ENCODE data around the gene PRPH. TPM values are rescaled to one million over a fixed set of nuclear protein-coding genes. Genes with fewer than 3 reads are reported as not detected.

Gene PRPH
- total and polyA plus RNA-seq, 4 donors = 0.19 to 2.7 (median 0.67) TPM

GRCh38 chr12:49342066-49342913 lies 47.3 kb downstream of the PRPH start:
- H3K27ac ChIP-seq (ENCODE audit: low read depth in 1 of 2, low read length in 1 of 2) = no peak overlapping the region
- no peak overlapping the region for H3K9ac ChIP-seq (ENCODE audit: insufficient read depth in 1 of 2, low read length in 2 of 2)
- H3K36me3 ChIP-seq (ENCODE audit: control insufficient read depth in 4 of 4, insufficient read depth in 4 of 4, low read length in 4 of 4) = no peaks in the 10 kb centered on the region
- H3K4me1 ChIP-seq (ENCODE audit: control insufficient read depth in 5 of 5, insufficient read depth in 5 of 5, low read length in 5 of 5) = peaks cover 4 to 44% (median 14%) of the 10 kb centered on the region in 5 donors
- no peak overlapping the region for H3K4me3 ChIP-seq
- peak; percentile 81 to 85 (median 85) for DNase-seq
- TF ChIP-seq CTCF (IDR thresholded peaks at IDR 0.05; ENCODE audit: control extremely low read depth, extremely low read depth) = peak; percentile 40
- 2% methylated on average over 57 to 58 of the region's 58 CpGs for WGBS, 2 donors
- peak; percentile 65 for ATAC-seq (ENCODE audit: insufficient read depth, low FRiP score)
- H3K27me3 ChIP-seq (ENCODE audit: control insufficient read depth in 3 of 3, insufficient read depth in 3 of 3, low read length in 2 of 3) = peaks cover 3 to 85% (median 63%) of the 10 kb centered on the region in 3 donors
- H3K9me3 ChIP-seq (ENCODE audit: control insufficient read depth in 4 of 4, insufficient read depth in 3 of 4, low read length in 3 of 4) = no peaks in the 10 kb centered on the region

- Histone ChIP-seq H3K9ac (ENCODE audit: insufficient read depth in 1 of 2, low read length in 2 of 2) (no peak overlapping the region), H3K36me3 (ENCODE audit: control insufficient read depth in 4 of 4, insufficient read depth in 4 of 4, low read length in 4 of 4) (no peaks in the 10 kb centered on the region), H3K9me3 (ENCODE audit: control insufficient read depth in 4 of 4, insufficient read depth in 3 of 4, low read length in 3 of 4) (no peaks in the 10 kb centered on the region), H3K4me1 (ENCODE audit: control insufficient read depth in 5 of 5, insufficient read depth in 5 of 5, low read length in 5 of 5) (peaks cover 4 to 44% (median 16%) of the 10 kb centered on the region in 5 donors), H3K27me3 (ENCODE audit: control insufficient read depth in 3 of 3, insufficient read depth in 3 of 3, low read length in 2 of 3) (peaks cover 3 to 82% (median 59%) of the 10 kb centered on the region in 3 donors), H3K4me3 (no peak overlapping the region), H3K27ac (ENCODE audit: low read depth in 1 of 2, low read length in 1 of 2) (no peak overlapping the region)
- TF ChIP-seq CTCF (IDR thresholded peaks at IDR 0.05; ENCODE audit: control extremely low read depth, extremely low read depth) = no peak
- 1 to 4% methylated on average over 32 to 33 of the region's 33 CpGs for WGBS, 2 donors
- DNase-seq = peak; percentile 51 to 68 (median 63)
- ATAC-seq (ENCODE audit: insufficient read depth, low FRiP score) = no peak
These were observed 48.2 kb downstream of the PRPH start for GRCh38 chr12:49342914-49343731.

- Histone ChIP-seq H3K27ac (ENCODE audit: low read depth in 1 of 2, low read length in 1 of 2) (no peak overlapping the region), H3K27me3 (ENCODE audit: control insufficient read depth in 3 of 3, insufficient read depth in 3 of 3, low read length in 2 of 3) (peaks cover 3 to 70% (median 55%) of the 10 kb centered on the region in 3 donors), H3K36me3 (ENCODE audit: control insufficient read depth in 4 of 4, insufficient read depth in 4 of 4, low read length in 4 of 4) (no peaks in the 10 kb centered on the region), H3K9me3 (ENCODE audit: control insufficient read depth in 4 of 4, insufficient read depth in 3 of 4, low read length in 3 of 4) (no peaks in the 10 kb centered on the region), H3K4me1 (ENCODE audit: control insufficient read depth in 5 of 5, insufficient read depth in 5 of 5, low read length in 5 of 5) (peaks cover 4 to 57% (median 16%) of the 10 kb centered on the region in 5 donors), H3K9ac (ENCODE audit: insufficient read depth in 1 of 2, low read length in 2 of 2) (no peak overlapping the region), H3K4me3 (no peak overlapping the region)
- WGBS, 2 donors = 11 to 16% methylated on average over 15 of the region's 15 CpGs
- ATAC-seq (ENCODE audit: insufficient read depth, low FRiP score) (no peak), DNase-seq (no peak)
- no peak for TF ChIP-seq CTCF (IDR thresholded peaks at IDR 0.05; ENCODE audit: control extremely low read depth, extremely low read depth)
These were observed 49.6 kb downstream of the PRPH start for GRCh38 chr12:49344486-49345050.
